Ovary (tissue), 9 donors: Measurements from ENCODE around the gene ZNF282. TPM values are rescaled to one million over a fixed set of nuclear protein-coding genes. Genes with fewer than 3 reads are reported as not detected.

ENCODE experiments used
- DNase-seq, 5 donors: peaks; one replicate each; pipeline ENCODE4 v3.0.0-alpha.2; 2019 to 2020
- H3K27ac ChIP-seq, 2 donors: fragments of 200-600 bp; one replicate each; pipeline versions ENCODE4 v1.5.1 to v1.8.0; 2019 to 2022
- H3K27me3 ChIP-seq: fragments of 200-600 bp; one replicate; pipeline ENCODE4 v1.8.0; 2022
- H3K36me3 ChIP-seq: fragments of 200-600 bp; sonication (generic); one replicate; pipeline ENCODE4 v1.5.1; 2019
- H3K4me1 ChIP-seq: one replicate; pipeline ENCODE4 v1.8.1; 2013; ENCODE audit warnings: mild to moderate bottlenecking, moderate library complexity; ENCODE audit not compliant: insufficient read depth
- H3K4me3 ChIP-seq: fragments of 200-600 bp; sonication (generic); one replicate; pipeline ENCODE4 v1.5.1; 2017
- H3K9me3 ChIP-seq, 2 donors: fragments of 200-600 bp in 1 of 2; sonication (generic) in 1 of 2; one replicate each; pipeline versions ENCODE4 v1.5.1 to v1.8.1; 2013 to 2019; ENCODE audit warnings: mild to moderate bottlenecking in 1 of 2, moderate library complexity in 1 of 2
- CTCF ChIP-seq, 3 donors: fragments of 450-650 bp in 2 of 3; fragments of 200-600 bp in 1 of 3; IDR thresholded peaks; one replicate each; pipeline versions ENCODE4 v1.5.1 to v1.8.0; 2016 to 2022; ENCODE audit warnings: antibody characterized with exemption in 3 of 3, mild to moderate bottlenecking in 1 of 3
- EP300 ChIP-seq: sonication (generic); formaldehyde crosslinking; IDR thresholded peaks from one replicate; pipeline ENCODE4 v1.6.1; 2017; ENCODE audit warnings: antibody characterized with exemption
- POLR2A ChIP-seq: fragments of 450-650 bp; IDR thresholded peaks from one replicate; pipeline ENCODE4 v1.6.1; 2017; ENCODE audit warnings: antibody characterized with exemption, mild to moderate bottlenecking, moderate library complexity
- WGBS, 3 donors: extraction: QIAGEN DNeasy Blood & Tissue Kit in 1 of 3; methylation state at CpG; one replicate each; pipeline versions ENCODE4 v1.1.5 to v1.1.7; 2013 to 2017; 5-methylcytosine and 5-hydroxymethylcytosine counted together
- intact Hi-C, 4 donors: fragments of 100-400 bp; cut with DNase I; formaldehyde crosslinking; loops; one replicate each; pipeline versions ENCODE4 v1.11.0 to v1.15.1; 2022 to 2023
- polyA plus RNA-seq, 2 donors: library from polyadenylated mRNA; stranded (reverse); fragments of 200-250 nt in 1 of 2; fragments of 350-450 nt in 1 of 2; fragmentation: Illumina TruSeq in 1 of 2; extraction: RNeasy Lipid Tissue Mini Kit (QIAGEN cat#74804) in 1 of 2; gene quantifications; one replicate each; pipeline ENCODE4 v1.2.3, GENCODE V29; 2013 to 2014
- total RNA-seq, 7 donors: library from RNA; depleted of rRNA in 2 of 7; stranded (reverse); fragments of >200 nt in 2 of 7; fragmentation: NEBNext Ultra II Directional in 3 of 7; extraction: Animal tissue kit (Norgen Biotek cat#: 25700) in 3 of 7; gene quantifications; one replicate each; pipeline versions ENCODE4 v1.1.0 to v1.2.4, GENCODE V29; 2016 to 2023
- donor health status: DM: no; HTN: no; CAD: no; lungs with moderate emphysema.
- donor health status: DM: no; HTN: no; CAD: no.
- donor health status: Bipolar disorder and iron deficiency.
- donor health status: DM: yes; HTN: yes; CAD: no.
- donor health status: DM: no; HTN: no; CAD: no.
- donor health status: DM: yes; HTN: yes; CAD: no.

ZNF282 gene
- total and polyA plus RNA-seq, 9 donors, result 8.0 to 30.2 (median 22.2) TPM

- H3K27me3 ChIP-seq, result no peaks in the 10 kb centered on the region
- peak overlapping the region; percentile 69 to 80 for H3K27ac ChIP-seq
- H3K4me3 ChIP-seq, result peak overlapping the region; percentile 86
- no peaks in the 10 kb centered on the region for H3K9me3 ChIP-seq
- DNase-seq, result no peak
- peaks cover 6% of the 10 kb centered on the region for H3K4me1 ChIP-seq
- no peak for TF ChIP-seq EP300
- no peak for TF ChIP-seq POLR2A
- no peak for TF ChIP-seq CTCF (IDR thresholded peaks at IDR 0.05)
- no peaks in the 10 kb centered on the region for H3K36me3 ChIP-seq
- intact Hi-C loops, result no loop called here
- 0 to 1% (median 0%) methylated on average over 17 of the region's 17 CpGs for WGBS, 3 donors
Observed at GRCh38 chr7:149196151-149196704, 882 bp downstream of the ZNF282 start.

GRCh38 chr7:149196705-149197171 lies 1.4 kb downstream of the ZNF282 start:
- Histone ChIP-seq H3K9me3 (no peaks in the 10 kb centered on the region), H3K27ac (peak overlapping the region in 1 of 2 donors; percentile 69), H3K36me3 (no peaks in the 10 kb centered on the region), H3K27me3 (no peaks in the 10 kb centered on the region), H3K4me1 (peaks cover 6% of the 10 kb centered on the region), H3K4me3 (peak overlapping the region; percentile 86)
- no peak for TF ChIP-seq POLR2A
- no peak for TF ChIP-seq EP300
- no peak for TF ChIP-seq CTCF (IDR thresholded peaks at IDR 0.05)
- WGBS, 3 donors, result 7 to 14% (median 10%) methylated on average over 7 of the region's 7 CpGs
- DNase-seq, result no peak
- intact Hi-C loops, result no loop called here

- intact Hi-C loops, result no loop called here
- WGBS, 3 donors, result 67 to 78% (median 78%) methylated on average over 4 of the region's 4 CpGs
Observed at GRCh38 chr7:149197675-149198074, 2.3 kb downstream of the ZNF282 start.

GRCh38 chr7:149198161-149198816 lies 2.9 kb downstream of the ZNF282 start:
- Histone ChIP-seq H3K36me3 (no peaks in the 10 kb centered on the region), H3K27ac (no peak overlapping the region), H3K4me3 (no peak overlapping the region), H3K9me3 (no peaks in the 10 kb centered on the region), H3K4me1 (peaks cover 6% of the 10 kb centered on the region), H3K27me3 (no peaks in the 10 kb centered on the region)
- DNase-seq, result no peak
- intact Hi-C loops, result no loop called here
- WGBS, 3 donors, result 89 to 92% (median 90%) methylated on average over 22 of the region's 22 CpGs
- TF ChIP-seq EP300 (no peak), CTCF (IDR thresholded peaks at IDR 0.05) (no peak), POLR2A (no peak)

More at GRCh38 chr7:149197675-149198074, 2.3 kb downstream of the ZNF282 start:
- TF ChIP-seq CTCF (IDR thresholded peaks at IDR 0.05) (no peak), POLR2A (no peak), EP300 (no peak)
- H3K4me3 ChIP-seq, result no peak overlapping the region
- no peaks in the 10 kb centered on the region for H3K36me3 ChIP-seq
- H3K27me3 ChIP-seq, result no peaks in the 10 kb centered on the region
- H3K27ac ChIP-seq, result no peak overlapping the region
- peaks cover 6% of the 10 kb centered on the region for H3K4me1 ChIP-seq
- H3K9me3 ChIP-seq, result no peaks in the 10 kb centered on the region
- no peak for DNase-seq
